ENCODE measurements around the gene PCDH9.

PCDH9 gene

DNA sequence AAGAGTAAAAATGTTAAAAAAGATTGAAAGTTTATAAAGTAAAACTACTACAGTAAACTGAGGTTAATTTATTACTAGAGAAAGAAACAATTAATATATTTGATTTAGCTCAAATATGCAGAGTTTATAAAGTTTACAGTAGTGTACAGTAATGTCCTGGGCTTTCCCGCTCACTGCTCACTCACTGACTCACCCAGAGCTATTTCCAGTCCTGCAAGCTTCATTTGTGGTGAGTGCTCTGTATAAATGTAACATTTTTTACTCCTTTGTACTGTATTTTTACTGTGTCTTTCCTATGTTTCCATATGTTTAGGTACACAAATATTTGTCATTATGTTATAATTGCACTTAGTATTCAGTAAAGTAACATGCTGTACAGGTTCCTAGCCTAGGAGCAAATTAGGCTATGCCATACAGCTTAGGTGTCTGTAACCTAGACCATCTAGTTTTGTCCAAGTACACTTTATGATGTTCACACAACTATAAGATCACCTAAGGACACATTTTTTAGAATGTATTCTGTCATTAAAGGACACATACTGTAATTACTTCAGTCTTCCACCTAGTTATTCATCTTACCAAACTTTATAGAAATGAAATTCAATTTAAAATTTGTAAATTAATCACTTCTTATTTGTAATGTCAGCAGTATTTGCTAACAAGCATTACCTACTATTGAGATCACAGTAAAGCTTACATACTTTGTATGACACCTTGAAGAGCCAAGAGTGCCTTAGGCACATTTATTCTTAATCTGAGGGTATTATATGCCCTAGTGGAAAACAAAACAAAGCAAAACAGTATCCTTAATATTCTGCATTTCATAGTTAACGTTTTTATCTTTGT, 683.4 kb downstream of the PCDH9 start:
- Mint-ChIP-seq H3K9me3 (peaks cover 0 to 4% of the 10 kb centered on the region in 2 donors), H3K27ac (no peak overlapping the region), H3K4me1 (ENCODE audit: low read depth in 2 of 2) (no peaks in the 10 kb centered on the region), H3K27me3 (no peaks in the 10 kb centered on the region), H3K4me3 (no peak overlapping the region), H3K36me3 (ENCODE audit: insufficient read depth) (no peaks in the 10 kb centered on the region)
- DNase-seq = no peak
- ATAC-seq (replicated peaks) = no peak

DNA sequence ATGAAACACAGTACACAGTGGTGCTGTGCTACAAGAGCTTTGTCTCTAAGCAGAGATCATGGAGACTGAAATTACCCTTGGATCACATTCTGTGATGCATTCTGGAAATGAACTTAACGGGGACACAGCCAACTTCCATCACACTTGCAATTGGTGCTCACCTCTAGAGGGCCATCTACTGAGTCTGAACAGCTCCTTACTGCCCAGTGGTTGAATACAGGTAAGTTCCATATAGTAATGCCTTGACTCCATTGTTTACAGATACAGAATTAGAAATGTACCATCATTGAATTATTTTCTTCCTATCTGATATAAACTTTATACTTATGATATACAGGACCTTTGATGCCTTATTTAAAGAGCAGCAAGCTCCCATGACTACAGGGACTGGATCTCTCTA, 686.4 kb downstream of the PCDH9 start:
- Mint-ChIP-seq H3K9me3 (peaks cover 0 to 2% of the 10 kb centered on the region in 2 donors), H3K27me3 (no peaks in the 10 kb centered on the region), H3K27ac (no peak overlapping the region), H3K36me3 (ENCODE audit: insufficient read depth) (no peaks in the 10 kb centered on the region), H3K4me1 (ENCODE audit: low read depth in 2 of 2) (no peaks in the 10 kb centered on the region), H3K4me3 (no peak overlapping the region)
- ATAC-seq (replicated peaks) (no peak), DNase-seq (no peak)

DNA sequence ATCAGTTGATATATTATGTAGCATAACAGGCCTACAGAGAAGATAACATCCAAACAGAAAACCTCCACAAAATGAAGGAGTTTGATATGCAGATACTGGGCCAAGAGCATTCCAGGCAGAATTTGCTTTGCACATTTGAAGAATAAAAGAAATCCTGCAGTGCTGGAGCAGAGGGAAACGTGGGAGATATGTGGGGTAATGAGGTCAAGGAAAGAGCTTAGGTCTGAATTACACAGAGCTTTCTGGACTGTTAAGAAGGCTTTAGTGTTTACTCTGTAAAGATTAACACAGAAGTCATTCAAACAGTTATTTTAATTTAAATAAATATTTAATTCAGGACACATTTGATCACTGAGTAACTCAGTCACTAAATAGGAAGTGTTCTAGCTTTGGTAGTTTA, 692.7 kb downstream of the PCDH9 start:
- peaks cover 0 to 4% of the 10 kb centered on the region in 2 donors for H3K9me3 Mint-ChIP-seq
- no peaks in the 10 kb centered on the region for H3K4me1 Mint-ChIP-seq (ENCODE audit: low read depth in 2 of 2)
- ATAC-seq (replicated peaks) = no peak
- no peaks in the 10 kb centered on the region for H3K27me3 Mint-ChIP-seq
- DNase-seq = no peak
- no peaks in the 10 kb centered on the region for H3K36me3 Mint-ChIP-seq (ENCODE audit: insufficient read depth)
- no peak overlapping the region for H3K4me3 Mint-ChIP-seq
- H3K27ac Mint-ChIP-seq = no peak overlapping the region

DNA sequence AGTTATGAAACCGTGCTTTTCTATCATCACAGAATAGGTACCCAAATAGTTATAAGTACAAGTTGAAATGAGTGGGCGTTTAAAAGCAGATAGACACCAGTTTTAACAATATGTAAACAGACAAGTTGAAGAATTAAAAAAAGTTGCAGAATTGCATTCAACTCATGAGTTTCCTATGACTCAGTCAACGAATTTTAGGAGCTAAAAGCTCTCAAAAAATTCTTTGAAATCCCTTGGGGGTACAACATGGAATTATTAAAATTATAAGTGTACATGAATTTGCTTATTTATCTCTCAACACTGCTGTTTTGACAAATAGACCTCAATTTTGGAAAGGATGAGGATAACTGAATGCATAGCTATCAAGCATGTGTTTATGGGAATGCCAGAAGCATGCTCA, 693.4 kb downstream of the PCDH9 start:
- no peaks in the 10 kb centered on the region for H3K4me1 Mint-ChIP-seq (ENCODE audit: low read depth in 2 of 2)
- no peaks in the 10 kb centered on the region for H3K27me3 Mint-ChIP-seq
- H3K27ac Mint-ChIP-seq = no peak overlapping the region
- DNase-seq (no peak), ATAC-seq (replicated peaks) (no peak)
- peaks cover 0 to 4% of the 10 kb centered on the region in 2 donors for H3K9me3 Mint-ChIP-seq
- H3K36me3 Mint-ChIP-seq (ENCODE audit: insufficient read depth) = no peaks in the 10 kb centered on the region
- no peak overlapping the region for H3K4me3 Mint-ChIP-seq

DNA sequence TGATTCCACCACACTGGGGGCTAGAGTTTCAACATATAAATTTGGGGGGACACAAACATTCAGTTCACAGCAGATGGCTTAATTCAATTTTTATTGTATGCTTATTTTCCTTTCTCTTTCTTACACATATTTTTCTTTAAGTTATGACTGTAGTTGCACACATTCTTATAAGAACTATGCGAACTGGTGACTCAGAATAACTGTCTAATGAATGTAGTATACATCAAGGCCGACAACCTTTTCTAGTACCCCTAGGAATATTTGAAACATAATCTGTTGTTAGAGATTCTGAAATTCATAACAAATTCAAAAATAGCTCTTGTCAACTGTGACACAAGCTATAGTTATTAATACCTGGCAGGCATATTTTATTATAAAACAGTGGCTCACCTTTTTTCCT, 695.6 kb downstream of the PCDH9 start:
- no peak for ATAC-seq (replicated peaks)
- no peaks in the 10 kb centered on the region for H3K27me3 Mint-ChIP-seq
- DNase-seq = no peak

DNA sequence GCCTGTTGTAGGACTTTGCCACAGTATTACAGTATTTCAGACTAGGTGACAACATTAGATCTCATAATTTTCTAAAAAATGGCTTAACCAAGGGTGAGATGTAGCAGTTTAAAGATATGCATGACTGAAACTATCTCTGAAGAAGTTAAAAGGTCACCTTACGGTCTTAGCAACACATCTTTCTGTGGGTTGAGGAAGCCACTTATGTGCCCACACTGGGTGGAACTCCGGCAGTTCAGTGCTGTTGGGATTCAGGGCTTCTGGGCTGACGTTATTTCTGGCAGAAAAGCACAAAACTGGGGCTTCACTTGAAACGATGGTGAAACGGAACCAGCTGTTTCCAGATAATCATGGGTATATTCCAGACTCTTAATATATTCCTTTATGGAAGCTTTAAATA, 697.3 kb downstream of the PCDH9 start:
- Mint-ChIP-seq H3K36me3 (ENCODE audit: insufficient read depth) (no peaks in the 10 kb centered on the region), H3K4me1 (ENCODE audit: low read depth in 2 of 2) (no peaks in the 10 kb centered on the region), H3K4me3 (no peak overlapping the region), H3K27me3 (no peaks in the 10 kb centered on the region), H3K27ac (no peak overlapping the region), H3K9me3 (peaks cover 0 to 2% of the 10 kb centered on the region in 2 donors)
- ATAC-seq (replicated peaks) (no peak), DNase-seq (no peak)

More for the DNA sequence above, 695.6 kb downstream of the PCDH9 start:
- Mint-ChIP-seq H3K4me3 (no peak overlapping the region), H3K9me3 (peaks cover 0 to 2% of the 10 kb centered on the region in 2 donors), H3K27ac (no peak overlapping the region), H3K36me3 (ENCODE audit: insufficient read depth) (no peaks in the 10 kb centered on the region), H3K4me1 (ENCODE audit: low read depth in 2 of 2) (no peaks in the 10 kb centered on the region)

DNA sequence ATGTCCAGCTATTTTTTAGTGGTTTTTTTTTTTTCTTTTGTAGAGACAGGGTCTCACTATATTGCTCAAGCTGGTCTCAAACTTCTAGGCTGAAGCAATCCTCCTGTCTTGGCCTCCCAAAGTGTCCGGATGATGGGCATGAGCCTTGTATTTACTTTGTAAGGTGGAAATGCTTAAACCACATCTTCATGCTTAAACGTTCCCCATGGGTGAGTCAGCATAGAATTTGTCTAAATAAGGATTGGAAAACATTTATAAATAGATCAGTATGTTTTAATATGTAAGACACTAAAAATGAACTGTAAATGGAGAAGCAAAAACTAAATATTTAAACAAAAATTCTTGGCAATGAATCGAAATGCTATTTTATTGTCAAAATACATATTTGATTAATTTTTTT, 698.0 kb downstream of the PCDH9 start:
- ATAC-seq (replicated peaks) = no peak
- no peaks in the 10 kb centered on the region for H3K4me1 Mint-ChIP-seq (ENCODE audit: low read depth in 2 of 2)
- no peaks in the 10 kb centered on the region for H3K36me3 Mint-ChIP-seq (ENCODE audit: insufficient read depth)
- H3K9me3 Mint-ChIP-seq = no peaks in the 10 kb centered on the region
- no peaks in the 10 kb centered on the region for H3K27me3 Mint-ChIP-seq
- H3K27ac Mint-ChIP-seq = no peak overlapping the region
- DNase-seq = no peak
- H3K4me3 Mint-ChIP-seq = no peak overlapping the region

DNA sequence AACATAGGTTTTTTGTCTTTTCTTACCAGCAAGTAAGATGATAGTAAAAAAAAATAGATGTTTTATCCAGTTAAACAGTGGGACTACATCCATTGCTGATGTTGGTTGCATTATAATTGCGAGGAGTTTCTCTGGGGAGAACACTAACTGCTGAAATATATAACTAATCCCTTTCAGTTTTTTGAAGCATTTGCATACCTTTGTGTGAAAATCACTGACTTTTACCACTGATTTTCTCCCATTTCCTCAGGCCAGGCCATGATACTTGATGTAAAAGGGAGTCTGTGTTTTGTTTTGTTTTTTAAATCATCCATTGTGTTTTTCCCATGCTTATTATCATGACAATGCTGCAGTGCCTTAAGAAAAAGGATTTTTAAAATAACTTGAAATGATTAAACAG, 699.5 kb downstream of the PCDH9 start:
- H3K27ac Mint-ChIP-seq = no peak overlapping the region
- H3K9me3 Mint-ChIP-seq = peaks cover 0 to 2% of the 10 kb centered on the region in 2 donors
- H3K4me1 Mint-ChIP-seq (ENCODE audit: low read depth in 2 of 2) = no peaks in the 10 kb centered on the region
- H3K27me3 Mint-ChIP-seq = no peaks in the 10 kb centered on the region
- DNase-seq = no peak
- H3K36me3 Mint-ChIP-seq (ENCODE audit: insufficient read depth) = no peaks in the 10 kb centered on the region
- ATAC-seq (replicated peaks) = no peak
- H3K4me3 Mint-ChIP-seq = no peak overlapping the region

DNA sequence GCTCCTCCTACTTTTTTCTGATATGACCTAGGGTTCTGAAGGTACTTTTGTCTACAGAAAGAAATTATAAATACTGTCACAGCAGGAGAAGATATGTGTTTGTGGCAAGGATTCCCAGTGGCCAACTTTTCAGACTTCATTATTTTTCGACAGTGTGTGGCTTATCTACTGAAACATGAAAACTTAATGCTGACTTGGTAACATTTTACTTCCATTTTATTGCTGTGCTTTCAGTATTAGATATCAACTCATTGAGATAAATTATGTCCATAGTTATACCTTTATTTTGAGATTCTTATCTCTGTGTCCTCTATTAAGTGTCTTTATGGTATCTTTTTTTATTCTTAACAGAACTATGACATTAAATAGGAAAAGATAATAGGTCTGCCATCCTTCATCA, 700.0 kb downstream of the PCDH9 start:
- H3K4me3 Mint-ChIP-seq = no peak overlapping the region
- peaks cover 0 to 2% of the 10 kb centered on the region in 2 donors for H3K9me3 Mint-ChIP-seq
- H3K4me1 Mint-ChIP-seq (ENCODE audit: low read depth in 2 of 2) = no peaks in the 10 kb centered on the region
- no peaks in the 10 kb centered on the region for H3K36me3 Mint-ChIP-seq (ENCODE audit: insufficient read depth)
- no peak for DNase-seq
- no peak for ATAC-seq (replicated peaks)
- H3K27me3 Mint-ChIP-seq = no peaks in the 10 kb centered on the region
- no peak overlapping the region for H3K27ac Mint-ChIP-seq

DNA sequence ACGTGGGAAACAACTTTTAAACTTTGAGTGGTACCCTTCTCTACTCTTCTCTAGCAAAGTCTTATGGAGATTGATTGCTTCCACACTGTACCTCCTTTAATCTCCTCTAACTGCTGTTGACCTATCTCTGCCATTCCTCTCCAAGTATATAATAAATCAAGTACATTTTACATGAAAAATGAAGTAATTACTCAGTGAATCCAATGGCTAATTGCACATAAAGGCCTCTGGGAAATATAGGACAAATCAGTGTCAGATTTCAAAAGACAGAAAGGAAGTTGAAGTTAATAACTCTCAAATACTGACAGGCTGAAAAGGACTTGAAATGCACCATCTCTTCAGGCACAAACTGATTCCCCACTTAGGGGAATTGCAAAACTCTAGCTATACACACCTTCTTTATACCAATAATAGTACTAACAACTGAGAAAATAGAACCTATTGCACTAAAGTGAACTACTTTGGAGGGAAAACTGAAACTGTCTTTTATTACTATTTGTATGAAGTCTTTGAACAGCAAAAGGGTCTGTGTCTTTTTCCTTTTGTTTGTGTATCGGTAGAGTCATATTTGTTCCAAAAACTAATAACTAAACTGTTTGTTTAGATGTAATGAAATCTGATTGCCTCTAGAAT, 701.1 kb downstream of the PCDH9 start:
- Mint-ChIP-seq H3K4me3 (no peak overlapping the region), H3K27me3 (no peaks in the 10 kb centered on the region), H3K36me3 (ENCODE audit: insufficient read depth) (no peaks in the 10 kb centered on the region), H3K4me1 (ENCODE audit: low read depth in 2 of 2) (no peaks in the 10 kb centered on the region), H3K27ac (no peak overlapping the region), H3K9me3 (peaks cover 0 to 2% of the 10 kb centered on the region in 2 donors)
- DNase-seq (no peak), ATAC-seq (replicated peaks) (no peak)

DNA sequence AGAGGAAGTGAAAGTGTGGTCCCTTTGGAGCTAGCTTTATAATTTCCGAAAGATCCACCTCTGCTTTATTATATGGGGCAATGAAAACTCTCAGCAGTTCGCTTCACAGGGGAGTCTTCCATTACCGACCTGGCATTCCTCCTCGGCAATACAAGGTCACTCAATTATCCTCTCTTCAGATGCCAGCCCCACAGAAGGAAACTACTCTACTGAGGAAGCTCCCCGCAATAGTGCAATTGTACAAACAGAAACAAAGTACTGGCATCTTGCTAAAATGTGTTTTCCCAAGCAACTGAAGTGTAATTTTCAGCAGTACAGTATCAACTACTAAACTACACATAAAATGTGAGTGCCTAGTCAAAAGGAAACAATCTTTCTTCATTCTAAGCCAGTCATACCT, 702.0 kb downstream of the PCDH9 start:
- no peaks in the 10 kb centered on the region for H3K4me1 Mint-ChIP-seq (ENCODE audit: low read depth in 2 of 2)
- H3K27ac Mint-ChIP-seq = no peak overlapping the region
- ATAC-seq (replicated peaks) (no peak), DNase-seq (no peak)
- H3K9me3 Mint-ChIP-seq = peaks cover 0 to 3% of the 10 kb centered on the region in 2 donors
- no peaks in the 10 kb centered on the region for H3K27me3 Mint-ChIP-seq
- H3K36me3 Mint-ChIP-seq (ENCODE audit: insufficient read depth) = no peaks in the 10 kb centered on the region
- H3K4me3 Mint-ChIP-seq = no peak overlapping the region

DNA sequence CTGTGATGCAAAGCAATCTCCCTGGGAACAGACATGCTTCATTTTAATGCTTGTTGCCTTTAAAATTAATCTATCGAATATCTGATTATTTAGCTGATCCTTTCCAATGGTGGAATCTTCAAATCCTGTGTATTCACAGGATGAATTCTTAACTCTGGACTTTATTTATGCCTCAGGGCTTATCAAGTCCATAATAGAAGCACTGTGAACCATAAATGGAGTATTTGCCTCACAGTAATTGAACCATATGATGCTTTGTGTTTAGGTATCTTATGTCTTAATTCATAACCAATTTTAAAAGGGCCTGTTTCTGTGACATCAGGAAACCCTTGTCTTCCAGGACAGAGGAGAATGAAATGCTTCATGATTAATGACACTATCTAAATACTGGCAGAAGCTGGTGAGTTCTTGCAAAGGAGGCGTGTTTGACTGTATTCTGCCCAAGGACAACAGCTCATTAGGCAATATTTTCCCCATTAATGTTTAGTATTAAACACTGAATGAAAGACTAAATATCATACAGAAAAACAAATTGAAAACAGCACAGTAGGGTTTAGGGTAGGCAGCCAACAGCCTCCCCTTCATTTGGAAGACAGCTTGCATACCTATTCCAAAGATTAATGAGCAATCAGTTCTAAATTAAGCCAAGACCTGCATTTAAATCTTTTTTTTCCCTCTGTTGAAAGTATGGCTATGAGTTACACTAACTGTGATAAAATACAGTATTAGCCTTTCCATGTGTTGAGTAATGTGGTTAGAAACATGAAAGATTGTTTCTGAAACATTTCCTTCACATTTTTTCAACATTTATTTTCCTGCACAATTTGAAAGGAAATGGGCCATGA, 709.4 kb downstream of the PCDH9 start:
- Mint-ChIP-seq H3K4me1 (ENCODE audit: low read depth in 2 of 2) (no peaks in the 10 kb centered on the region), H3K27ac (no peak overlapping the region), H3K9me3 (peaks cover 0 to 6% of the 10 kb centered on the region in 2 donors), H3K4me3 (no peak overlapping the region), H3K27me3 (no peaks in the 10 kb centered on the region), H3K36me3 (ENCODE audit: insufficient read depth) (no peaks in the 10 kb centered on the region)
- ATAC-seq (replicated peaks) (no peak), DNase-seq (no peak)

DNA sequence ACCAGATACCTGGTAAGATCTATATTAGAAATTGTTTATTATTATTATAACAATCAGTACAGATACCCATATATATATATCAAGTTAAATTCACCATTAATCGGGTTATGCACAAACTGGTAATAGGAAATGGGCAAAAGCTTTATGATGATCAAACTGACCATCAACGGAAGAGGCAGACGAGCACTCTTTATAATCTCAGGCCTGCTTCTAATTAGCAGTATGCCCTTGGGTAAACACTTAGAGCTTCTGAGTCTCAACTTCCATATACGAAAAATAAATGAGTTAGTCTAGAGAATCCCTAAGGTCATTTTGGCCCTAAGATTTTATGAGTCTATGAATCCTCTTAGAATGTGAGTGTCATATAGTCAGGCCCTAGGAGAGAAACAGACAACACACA, 710.9 kb downstream of the PCDH9 start:
- no peak for DNase-seq
- Mint-ChIP-seq H3K4me3 (no peak overlapping the region), H3K36me3 (ENCODE audit: insufficient read depth) (no peaks in the 10 kb centered on the region), H3K27me3 (no peaks in the 10 kb centered on the region), H3K27ac (no peak overlapping the region), H3K9me3 (peaks cover 0 to 7% of the 10 kb centered on the region in 2 donors), H3K4me1 (ENCODE audit: low read depth in 2 of 2) (no peaks in the 10 kb centered on the region)
- ATAC-seq (replicated peaks) = no peak

All from effector memory CD8-positive, alpha-beta T cell (primary cell).